ENCODE measurements around the gene DDIT3. TPM values are rescaled to one million over a fixed set of nuclear protein-coding genes. Genes with fewer than 3 reads are reported as not detected.

DDIT3 gene
- total RNA-seq, 1 donor from 2014 or later: 15.0 TPM

DNA sequence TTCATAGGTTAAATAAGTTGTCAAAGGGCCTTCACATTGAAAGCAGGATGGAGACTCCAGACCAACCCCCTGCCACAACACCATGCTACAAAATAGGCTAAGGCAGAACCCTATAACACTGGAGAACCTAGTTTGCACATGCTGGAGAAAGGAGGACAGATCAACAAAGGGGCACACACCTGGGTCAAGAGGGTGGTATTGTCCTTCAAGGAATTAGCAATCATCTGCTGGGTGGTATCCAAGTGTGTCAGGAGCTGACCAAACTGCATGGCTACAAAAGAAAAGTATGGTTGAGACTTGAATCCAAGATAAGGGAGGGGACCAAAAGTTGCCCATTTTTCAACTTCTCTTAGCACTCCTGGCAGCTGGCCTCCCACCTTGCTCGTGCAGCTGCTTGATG lies 11.5 kb upstream of the DDIT3 start:
- peak overlapping the region; percentile 6 for H3K4me3 Mint-ChIP-seq
- DNase-seq (ENCODE audit: low read depth, low spot score): no peak
- TF ChIP-seq CTCF (conservative IDR thresholded peaks at IDR 0.05): no peak
- no peak overlapping the region for H3K27ac Mint-ChIP-seq (ENCODE audit: unreplicated experiment)
- no peaks in the 10 kb centered on the region for H3K27me3 Mint-ChIP-seq (ENCODE audit: low read depth)
- no peaks in the 10 kb centered on the region for H3K9me3 Mint-ChIP-seq
- H3K36me3 Mint-ChIP-seq (ENCODE audit: low read depth): peaks cover 12% of the 10 kb centered on the region
- no peaks in the 10 kb centered on the region for H3K4me1 Mint-ChIP-seq

GRCh38 chr12:57530396-57531142 lies 10.3 kb upstream of the DDIT3 start:
- H3K4me3 Mint-ChIP-seq: no peak overlapping the region
- DNase-seq (ENCODE audit: low read depth, low spot score): no peak
- no peak for TF ChIP-seq CTCF (conservative IDR thresholded peaks at IDR 0.05)
- H3K9me3 Mint-ChIP-seq: no peaks in the 10 kb centered on the region
- H3K36me3 Mint-ChIP-seq (ENCODE audit: low read depth): peaks cover 11% of the 10 kb centered on the region
- no peaks in the 10 kb centered on the region for H3K4me1 Mint-ChIP-seq
- H3K27ac Mint-ChIP-seq (ENCODE audit: unreplicated experiment): no peak overlapping the region
- H3K27me3 Mint-ChIP-seq (ENCODE audit: low read depth): no peaks in the 10 kb centered on the region

- Mint-ChIP-seq H3K9me3 (no peaks in the 10 kb centered on the region), H3K4me3 (peak overlapping the region; percentile 57), H3K27me3 (ENCODE audit: low read depth) (no peaks in the 10 kb centered on the region), H3K27ac (ENCODE audit: unreplicated experiment) (no peak overlapping the region), H3K36me3 (ENCODE audit: low read depth) (peaks cover 5% of the 10 kb centered on the region), H3K4me1 (peaks cover 3% of the 10 kb centered on the region)
- DNase-seq (ENCODE audit: low read depth, low spot score): no peak
- no peak for TF ChIP-seq CTCF (conservative IDR thresholded peaks at IDR 0.05)
Measured at GRCh38 chr12:57529831-57530230, 9.5 kb upstream of the DDIT3 start.

- H3K4me1 Mint-ChIP-seq: peaks cover 10% of the 10 kb centered on the region
- no peak for DNase-seq (ENCODE audit: low read depth, low spot score)
- TF ChIP-seq CTCF (conservative IDR thresholded peaks at IDR 0.05): no peak
- H3K4me3 Mint-ChIP-seq: peak overlapping the region; percentile 57
- H3K9me3 Mint-ChIP-seq: no peaks in the 10 kb centered on the region
- no peak overlapping the region for H3K27ac Mint-ChIP-seq (ENCODE audit: unreplicated experiment)
- no peaks in the 10 kb centered on the region for H3K27me3 Mint-ChIP-seq (ENCODE audit: low read depth)
- peaks cover 4% of the 10 kb centered on the region for H3K36me3 Mint-ChIP-seq (ENCODE audit: low read depth)
Measured at GRCh38 chr12:57528831-57529555, 8.7 kb upstream of the DDIT3 start.

- no peak for DNase-seq (ENCODE audit: low read depth, low spot score)
- TF ChIP-seq CTCF (conservative IDR thresholded peaks at IDR 0.05): no peak
- H3K4me1 Mint-ChIP-seq: peaks cover 18% of the 10 kb centered on the region
- H3K4me3 Mint-ChIP-seq: no peak overlapping the region
- no peak overlapping the region for H3K27ac Mint-ChIP-seq (ENCODE audit: unreplicated experiment)
- peaks cover 4% of the 10 kb centered on the region for H3K36me3 Mint-ChIP-seq (ENCODE audit: low read depth)
- H3K9me3 Mint-ChIP-seq: no peaks in the 10 kb centered on the region
- peaks cover 5% of the 10 kb centered on the region for H3K27me3 Mint-ChIP-seq (ENCODE audit: low read depth)
Measured at GRCh38 chr12:57528176-57528575, 7.9 kb upstream of the DDIT3 start.
